K562 (cell line): ENCODE measurements around the gene CTSW. TPM values are rescaled to one million over a fixed set of nuclear protein-coding genes. Genes with fewer than 3 reads are reported as not detected.

ENCODE experiments used
- CBFA2T2 ChIP-seq: fragments of 450-650 bp; conservative IDR thresholded peaks from 2 replicates; pipeline ENCODE4 v1.6.1; 2017; ENCODE audit warnings: mild to moderate bottlenecking
- COPS2 ChIP-seq: fragments of 450-650 bp; conservative IDR thresholded peaks from 2 replicates; pipeline ENCODE4 v1.6.1; 2016; ENCODE audit warnings: mild to moderate bottlenecking, moderate library complexity
- CTCFL ChIP-seq: IDR thresholded peaks from 2 replicates; pipeline ENCODE4 v1.6.1; 2011; ENCODE audit warnings: borderline replicate concordance, low read depth, mild to moderate bottlenecking, moderate library complexity, low read length; ENCODE audit not compliant: insufficient read depth, poor library complexity, severe bottlenecking
- ELF2 ChIP-seq: fragments of 250-450 bp; sonication (Bioruptor Pico); IDR thresholded peaks from 2 replicates; pipeline ENCODE4 v1.5.0; 2021; ENCODE audit warnings: mild to moderate bottlenecking
- ESRRB ChIP-seq: fragments of 250-450 bp; sonication (Bioruptor Pico); IDR thresholded peaks from 2 replicates; pipeline ENCODE4 v1.5.0; 2020; ENCODE audit warnings: mild to moderate bottlenecking, moderate library complexity, borderline replicate concordance
- EWSR1 ChIP-seq: fragments of 450-650 bp; IDR thresholded peaks from 2 replicates; pipeline ENCODE4 v1.6.1; 2018; ENCODE audit warnings: borderline replicate concordance, mild to moderate bottlenecking, low read depth, moderate library complexity; ENCODE audit not compliant: partially characterized antibody
- HDAC6 ChIP-seq: IDR thresholded peaks from 2 replicates; pipeline ENCODE4 v1.6.1; 2012; ENCODE audit warnings: low read depth, mild to moderate bottlenecking, control low read depth, inconsistent platforms, low read length, moderate library complexity
- HDGF ChIP-seq: fragments of 450-650 bp; IDR thresholded peaks from 2 replicates; pipeline ENCODE4 v1.6.1; 2016
- HES1 ChIP-seq: fragments of 450-650 bp; IDR thresholded peaks from 2 replicates; pipeline ENCODE4 v1.6.1; 2016; ENCODE audit warnings: low read depth, mild to moderate bottlenecking, moderate library complexity
- KAT8 ChIP-seq: fragments of 450-650 bp; IDR thresholded peaks from 2 replicates; pipeline ENCODE4 v1.6.1; 2016; ENCODE audit warnings: low read depth, mild to moderate bottlenecking
- KDM2B ChIP-seq: fragments of 250-450 bp; sonication (Bioruptor Pico); IDR thresholded peaks from 2 replicates; pipeline ENCODE4 v1.8.0; 2021; ENCODE audit warnings: mild to moderate bottlenecking, moderate library complexity
- KLF10 ChIP-seq: fragments of 250-450 bp; sonication (Bioruptor Pico); IDR thresholded peaks from 2 replicates; pipeline ENCODE4 v1.6.1; 2021; ENCODE audit warnings: matching md5 sums
- MTA1 ChIP-seq: fragments of 450-650 bp; IDR thresholded peaks from 2 replicates; pipeline ENCODE4 v1.6.1; 2017; ENCODE audit warnings: borderline replicate concordance
- NR2C2 ChIP-seq, 2 experiments: fragments of 200-800 bp in 1 of 2; sonication (Bioruptor generic) in 1 of 2; sonication (generic) in 1 of 2; formaldehyde crosslinking in 1 of 2; IDR thresholded peaks; 2 replicates each; pipeline versions ENCODE4 v1.6.1 to v1.8.0; 2016 to 2022; ENCODE audit warnings: mild to moderate bottlenecking in 1 of 2, missing compliant biosample characterization in 1 of 2, missing genetic modification characterization in 1 of 2, missing genetic modification reagents in 1 of 2
- NR3C1 ChIP-seq: sonication (generic); formaldehyde crosslinking; IDR thresholded peaks from 2 replicates; pipeline ENCODE4 v1.8.1; 2022; ENCODE audit warnings: missing genetic modification reagents
- RCOR1 ChIP-seq, 2 experiments: IDR thresholded peaks; 2 replicates each; pipeline ENCODE4 v1.6.1; 2012; ENCODE audit warnings: low read depth in 2 of 2, low read length in 2 of 2, borderline replicate concordance in 1 of 2, improper control_type of control experiment in 1 of 2
- RUNX1 ChIP-seq: sonication (generic); IDR thresholded peaks from 2 replicates; pipeline ENCODE4 v1.6.1; 2016; ENCODE audit warnings: antibody characterized with exemption, low read depth
- SMAD1 ChIP-seq: fragments of 150-350 bp; IDR thresholded peaks from 2 replicates; pipeline ENCODE4 v1.6.1; 2014; ENCODE audit warnings: low read length, low read depth; ENCODE audit not compliant: partially characterized antibody
- SNRNP70 ChIP-seq: fragments of 200-400 bp; formaldehyde crosslinking; optimal IDR thresholded peaks from 2 replicates; pipeline ENCODE3; 2017; ENCODE audit warnings: low read depth, low read length
- TAL1 ChIP-seq: fragments of 450-650 bp; IDR thresholded peaks from 2 replicates; pipeline ENCODE4 v1.6.1; 2016; ENCODE audit warnings: mild to moderate bottlenecking
- UBTF ChIP-seq, 2 experiments: IDR thresholded peaks; 2 replicates each; pipeline ENCODE4 v1.6.1; 2012; ENCODE audit warnings: improper control_type of control experiment in 2 of 2, low read depth in 2 of 2, low read length in 2 of 2, borderline replicate concordance in 1 of 2
- ZNF134 ChIP-seq: fragments of 250-450 bp; sonication (Bioruptor Pico); conservative IDR thresholded peaks from 2 replicates; pipeline ENCODE4 v1.4.0; 2020
- ZNF174 ChIP-seq: fragments of 250-450 bp; sonication (Bioruptor Pico); IDR thresholded peaks from 2 replicates; pipeline ENCODE4 v1.4.0; 2020; ENCODE audit warnings: mild to moderate bottlenecking
- ZNF217 ChIP-seq: sonication (generic); formaldehyde crosslinking; IDR thresholded peaks from 2 replicates; pipeline ENCODE4 v1.8.0; 2022; ENCODE audit warnings: mild to moderate bottlenecking, missing genetic modification reagents
- ZNF3 ChIP-seq: fragments of 250-450 bp; sonication (Bioruptor Pico); IDR thresholded peaks from 2 replicates; pipeline ENCODE4 v1.5.0; 2021; ENCODE audit warnings: mild to moderate bottlenecking, moderate library complexity
- ZNF561 ChIP-seq: fragments of 450-650 bp; formaldehyde crosslinking; conservative IDR thresholded peaks from 2 replicates; pipeline ENCODE4 v1.4.0; 2020; ENCODE audit warnings: mild to moderate bottlenecking, moderate library complexity
- ZNF778 ChIP-seq: fragments of 450-650 bp; formaldehyde crosslinking; IDR thresholded peaks from 2 replicates; pipeline ENCODE4 v1.4.0; 2020; ENCODE audit warnings: mild to moderate bottlenecking, moderate library complexity
- polyA plus RNA-seq, 8 experiments: library from polyadenylated mRNA; depleted of rRNA in 4 of 8; stranded (reverse) in 5 of 8; unstranded in 3 of 8; fragments of >200 nt; fragmentation: Nextera tagmentation in 2 of 8; fragmentation: Illumina TruSeq in 1 of 8; extraction: Ambion mirVana in 2 of 8; extraction: Trizol in 1 of 8; gene quantifications; 2 replicates each; pipeline versions ENCODE4 v1.2.1 to v1.2.3, GENCODE V29; 2011 to 2014; ENCODE audit warnings: inconsistent platforms in 1 of 8, missing spikeins in 1 of 8
- total RNA-seq, 7 experiments: library from RNA; depleted of rRNA in 6 of 7; stranded (reverse); fragments of >200 nt in 6 of 7; fragmentation: Illumina TruSeq in 2 of 7; extraction: Trizol in 2 of 7; gene quantifications; 2 replicates each; pipeline versions ENCODE4 v1.2.1 to v1.2.3, GENCODE V29; 2011 to 2021; ENCODE audit warnings: low replicate concordance in 1 of 7

The CTSW gene
- total and polyA plus RNA-seq, 9 of the 15 experiments (the other 6 are each of a cell fraction or from before 2014, with no cell fraction given): 0.04 TPM; not detected in 8

GRCh38 chr11:65847746-65848145, 31.9 kb upstream of the CTSW start (continued):
- TF ChIP-seq CTCFL: no peak
- no peak for TF ChIP-seq NR3C1
- TF ChIP-seq COPS2: no peak
- TF ChIP-seq ELF2 (CRISPR knock-in tag): no peak
- TF ChIP-seq MTA1: no peak
- no peak for TF ChIP-seq KAT8
- no peak for TF ChIP-seq NR2C2 (CRISPR knock-in tag; IDR thresholded peaks at IDR 0.05)
- peak; percentile 52; the same call in 1 of the 2 replicates for TF ChIP-seq NR2C2 (tag; IDR thresholded peaks at IDR 0.05)
- no peak for TF ChIP-seq ZNF561 (CRISPR knock-in tag)
- TF ChIP-seq HDAC6: no peak
- no peak for TF ChIP-seq ZNF3 (CRISPR knock-in tag)
- TF ChIP-seq CBFA2T2: no peak
- no peak for TF ChIP-seq SMAD1
- TF ChIP-seq TAL1: no peak
- no peak for TF ChIP-seq EWSR1
- TF ChIP-seq RUNX1: no peak
- TF ChIP-seq ZNF778 (CRISPR knock-in tag): no peak
- no peak for TF ChIP-seq KLF10
- no peak for TF ChIP-seq HES1
- no peak for TF ChIP-seq HDGF
- no peak for TF ChIP-seq KDM2B (CRISPR knock-in tag)
- no peak for TF ChIP-seq ZNF174 (CRISPR knock-in tag)
- peak in 1 of 2 experiments; percentile 54; a peak in 1 of 4 replicates for TF ChIP-seq RCOR1 (IDR thresholded peaks at IDR 0.05; ENCODE audit: borderline replicate concordance in 1 of 2, low read depth in 2 of 2, low read length in 2 of 2)
- TF ChIP-seq UBTF (IDR thresholded peaks at IDR 0.05; ENCODE audit: borderline replicate concordance in 1 of 2, low read depth in 2 of 2, low read length in 2 of 2): no peak
- TF ChIP-seq ZNF217 (CRISPR knock-in tag): no peak
- TF ChIP-seq ZNF134 (CRISPR knock-in tag): no peak
- TF ChIP-seq SNRNP70: no peak
- TF ChIP-seq ESRRB (CRISPR knock-in tag): no peak
